Smooth muscle cell (in vitro differentiated cells): ENCODE data around the gene DLG4. TPM values are rescaled to one million over a fixed set of nuclear protein-coding genes. Genes with fewer than 3 reads are reported as not detected.
"Not testable (repeated sequence)": the region's sequence is repeated elsewhere in the genome, so short reads cannot be mapped to it uniquely, and the experiment has no call there.

Source experiments
- DNase-seq: peaks from one replicate; lab custom pipeline; 2025; ENCODE audit not compliant: unreplicated experiment; lab: John Stamatoyannopoulos, UW
- H2AFZ ChIP-seq: fragments of 200-600 bp; sonication (generic); 2 replicates; pipeline ENCODE4 v1.6.0; 2016; ENCODE audit warnings: antibody characterized with exemption, low read depth, mild to moderate bottlenecking
- H3F3A ChIP-seq: fragments of 200-600 bp; sonication (generic); 2 replicates; pipeline ENCODE4 v1.6.0; 2017; ENCODE audit warnings: antibody characterized with exemption, low read depth
- H3K27ac ChIP-seq: fragments of 200-600 bp; sonication (generic); 2 replicates; pipeline ENCODE4 v1.5.1; 2016; ENCODE audit warnings: low read depth, mild to moderate bottlenecking
- H3K27me3 ChIP-seq: fragments of 200-600 bp; sonication (generic); 2 replicates; pipeline ENCODE4 v1.6.1; 2016; ENCODE audit warnings: low read depth, mild to moderate bottlenecking
- H3K36me3 ChIP-seq: fragments of 200-600 bp; sonication (generic); 2 replicates; pipeline ENCODE4 v1.5.1; 2016; ENCODE audit warnings: low read depth
- H3K4me1 ChIP-seq: fragments of 200-600 bp; sonication (generic); 2 replicates; pipeline ENCODE4 v1.5.1; 2016; ENCODE audit warnings: low read depth
- H3K4me2 ChIP-seq: fragments of 200-600 bp; sonication (generic); 2 replicates; pipeline ENCODE4 v1.6.0; 2016; ENCODE audit warnings: mild to moderate bottlenecking
- H3K4me3 ChIP-seq: fragments of 200-600 bp; sonication (generic); 2 replicates; pipeline ENCODE4 v1.5.1; 2016; ENCODE audit warnings: mild to moderate bottlenecking
- H3K79me2 ChIP-seq: fragments of 200-600 bp; sonication (generic); 2 replicates; pipeline ENCODE4 v1.6.0; 2016; ENCODE audit warnings: low read depth, mild to moderate bottlenecking
- H3K9ac ChIP-seq: fragments of 200-600 bp; sonication (generic); 2 replicates; pipeline ENCODE4 v1.6.0; 2016; ENCODE audit warnings: low read depth
- H3K9me3 ChIP-seq: fragments of 200-600 bp; sonication (generic); replicated peaks from 2 replicates; pipeline ENCODE4 v1.5.1; 2016; ENCODE audit warnings: low read depth
- H4K20me1 ChIP-seq: fragments of 200-600 bp; sonication (generic); 2 replicates; pipeline ENCODE4 v1.6.0; 2016; ENCODE audit warnings: low read depth
- CTCF ChIP-seq: fragments of 200-600 bp; sonication (generic); IDR thresholded peaks from 2 replicates; pipeline ENCODE4 v1.5.1; 2017; ENCODE audit warnings: borderline replicate concordance, mild to moderate bottlenecking, antibody characterized with exemption; ENCODE audit not compliant: insufficient read depth, poor library complexity, severe bottlenecking
- WGBS: methylation state at CpG from one replicate; pipeline ENCODE4 v1.1.7; 2016; ENCODE audit warnings: low lambda C conversion rate; 5-methylcytosine and 5-hydroxymethylcytosine counted together
- polyA plus RNA-seq: library from polyadenylated mRNA; unstranded; fragments of >200 nt; fragmentation: Nextera tagmentation; extraction: Ambion mirVana; gene quantifications from 2 replicates; pipeline ENCODE4 v1.2.1, GENCODE V29; 2016
- total RNA-seq: library from RNA; depleted of rRNA; stranded (reverse); fragments of >200 nt; gene quantifications from 2 replicates; pipeline ENCODE4 v1.2.3, GENCODE V29; 2014

Gene DLG4
- total and polyA plus RNA-seq, 2 experiments from 2014 or later = 2.3 to 9.4 TPM

GRCh38 chr17:7166873-7167272 lies 52.8 kb downstream of the DLG4 start:
- no peak for TF ChIP-seq CTCF
- H3K4me1 ChIP-seq = no peaks in the 10 kb centered on the region
- DNase-seq = no peak
- H2AFZ ChIP-seq = no peak overlapping the region
- 92% methylated on average over 7 of the region's 7 CpGs for WGBS
- no peak overlapping the region for H3K27ac ChIP-seq
- no peaks in the 10 kb centered on the region for H3K79me2 ChIP-seq
- H3K9me3 ChIP-seq = no peaks in the 10 kb centered on the region
- H3F3A ChIP-seq = no peaks in the 10 kb centered on the region
- H3K27me3 ChIP-seq = no peaks in the 10 kb centered on the region
- no peak overlapping the region for H3K4me3 ChIP-seq
- H3K4me2 ChIP-seq = no peak overlapping the region
- H3K36me3 ChIP-seq = no peaks in the 10 kb centered on the region
- no peaks in the 10 kb centered on the region for H4K20me1 ChIP-seq
- no peak overlapping the region for H3K9ac ChIP-seq

- H3K4me3 ChIP-seq, H3K4me1 ChIP-seq, H3K4me2 ChIP-seq, H3K79me2 ChIP-seq, H3K27me3 ChIP-seq, H2AFZ ChIP-seq, DNase-seq, H4K20me1 ChIP-seq, H3K9ac ChIP-seq, H3K9me3 ChIP-seq, H3K36me3 ChIP-seq, H3K27ac ChIP-seq, H3F3A ChIP-seq: not testable (repeated sequence)
- 82% methylated on average over 10 of the region's 10 CpGs for WGBS
These were observed 60.1 kb downstream of the DLG4 start for GRCh38 chr17:7159571-7159970.

- 91% methylated on average over 10 of the region's 10 CpGs for WGBS
- H4K20me1 ChIP-seq, H3K27me3 ChIP-seq, H3K27ac ChIP-seq, H3K4me1 ChIP-seq, H3K9me3 ChIP-seq, H3K9ac ChIP-seq, H3K4me2 ChIP-seq, DNase-seq, H3K4me3 ChIP-seq, H2AFZ ChIP-seq, H3K36me3 ChIP-seq, H3K79me2 ChIP-seq, H3F3A ChIP-seq: not testable (repeated sequence)
These were observed 61.2 kb downstream of the DLG4 start for GRCh38 chr17:7158424-7158823.

GRCh38 chr17:7156342-7156940 lies 63.2 kb downstream of the DLG4 start:
- no peak for DNase-seq
- Histone ChIP-seq H3K9me3 (no peaks in the 10 kb centered on the region), H2AFZ (no peak overlapping the region), H3K27me3 (peaks cover 4% of the 10 kb centered on the region), H3K9ac (no peak overlapping the region), H3K4me2 (no peak overlapping the region), H4K20me1 (no peaks in the 10 kb centered on the region), H3K79me2 (no peaks in the 10 kb centered on the region), H3K36me3 (no peaks in the 10 kb centered on the region), H3F3A (no peaks in the 10 kb centered on the region), H3K4me3 (no peak overlapping the region), H3K4me1 (no peaks in the 10 kb centered on the region), H3K27ac (no peak overlapping the region)
- TF ChIP-seq CTCF = no peak
- 79% methylated on average over 10 of the region's 10 CpGs for WGBS

GRCh38 chr17:7147772-7148171 lies 71.9 kb downstream of the DLG4 start:
- Histone ChIP-seq H3K36me3 (no peaks in the 10 kb centered on the region), H3K9me3 (no peaks in the 10 kb centered on the region), H4K20me1 (no peaks in the 10 kb centered on the region), H3F3A (no peaks in the 10 kb centered on the region), H3K4me3 (no peak overlapping the region), H2AFZ (no peak overlapping the region), H3K4me2 (no peak overlapping the region), H3K27me3 (no peaks in the 10 kb centered on the region), H3K4me1 (peaks cover 3% of the 10 kb centered on the region), H3K79me2 (no peaks in the 10 kb centered on the region), H3K27ac (no peak overlapping the region), H3K9ac (no peak overlapping the region)
- 47% methylated on average over 3 of the region's 3 CpGs for WGBS
- no peak for DNase-seq
- TF ChIP-seq CTCF = no peak
